ENCODE results near the gene FAM170B. TPM values are rescaled to one million over a fixed set of nuclear protein-coding genes. Genes with fewer than 3 reads are reported as not detected.

The FAM170B gene
- total RNA-seq, 4 donors from 2014 or later: not detected

- Histone ChIP-seq H3K27me3 (no peaks in the 10 kb centered on the region), H3K9me3 (peaks cover 0 to 17% (median 0%) of the 10 kb centered on the region in 3 donors), H3K4me1 (peaks cover 0 to 24% (median 6%) of the 10 kb centered on the region in 3 donors), H3K4me3 (no peak overlapping the region), H3K27ac (no peak overlapping the region), H3K36me3 (peaks cover 0 to 15% of the 10 kb centered on the region in 2 donors)
- TF ChIP-seq, protein P1, sequence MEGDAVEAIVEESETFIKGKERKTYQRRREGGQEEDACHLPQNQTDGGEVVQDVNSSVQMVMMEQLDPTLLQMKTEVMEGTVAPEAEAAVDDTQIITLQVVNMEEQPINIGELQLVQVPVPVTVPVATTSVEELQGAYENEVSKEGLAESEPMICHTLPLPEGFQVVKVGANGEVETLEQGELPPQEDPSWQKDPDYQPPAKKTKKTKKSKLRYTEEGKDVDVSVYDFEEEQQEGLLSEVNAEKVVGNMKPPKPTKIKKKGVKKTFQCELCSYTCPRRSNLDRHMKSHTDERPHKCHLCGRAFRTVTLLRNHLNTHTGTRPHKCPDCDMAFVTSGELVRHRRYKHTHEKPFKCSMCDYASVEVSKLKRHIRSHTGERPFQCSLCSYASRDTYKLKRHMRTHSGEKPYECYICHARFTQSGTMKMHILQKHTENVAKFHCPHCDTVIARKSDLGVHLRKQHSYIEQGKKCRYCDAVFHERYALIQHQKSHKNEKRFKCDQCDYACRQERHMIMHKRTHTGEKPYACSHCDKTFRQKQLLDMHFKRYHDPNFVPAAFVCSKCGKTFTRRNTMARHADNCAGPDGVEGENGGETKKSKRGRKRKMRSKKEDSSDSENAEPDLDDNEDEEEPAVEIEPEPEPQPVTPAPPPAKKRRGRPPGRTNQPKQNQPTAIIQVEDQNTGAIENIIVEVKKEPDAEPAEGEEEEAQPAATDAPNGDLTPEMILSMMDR (IDR thresholded peaks at IDR 0.05): no peak
- TF ChIP-seq EP300 (IDR thresholded peaks at IDR 0.05) (no peak), POLR2A (IDR thresholded peaks at IDR 0.05) (no peak), POLR2AphosphoS5 (IDR thresholded peaks at IDR 0.05) (no peak)
- ATAC-seq: peak; percentile 43
- WGBS, 2 donors (ENCODE audit: low coverage in 1 of 2): 28 to 65% methylated on average over 3 of the region's 3 CpGs
These were observed 44.1 kb downstream of the FAM170B start for GRCh38 chr10:49089557-49090188.

DNA sequence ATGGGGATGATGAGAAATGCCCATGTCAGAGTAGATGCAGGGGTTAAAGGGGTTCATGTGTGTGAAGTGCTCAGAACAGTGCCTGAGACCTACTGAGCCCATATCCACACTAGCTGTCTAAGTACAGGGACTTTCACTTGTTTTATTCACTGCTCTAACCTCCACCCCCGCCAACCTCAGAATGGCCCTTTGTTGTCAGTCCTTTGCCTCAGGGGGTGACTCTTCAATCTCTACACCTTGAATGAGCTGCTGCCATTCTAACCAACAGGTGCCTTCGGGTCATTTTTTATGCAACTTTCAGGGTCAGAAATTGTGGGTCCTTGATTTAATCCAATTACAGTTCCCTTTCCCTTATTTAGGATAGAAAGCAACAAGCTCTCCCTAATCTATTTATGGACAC lies 44.7 kb downstream of the FAM170B start:
- Histone ChIP-seq H3K27ac (no peak overlapping the region), H3K9me3 (peaks cover 0 to 17% (median 0%) of the 10 kb centered on the region in 3 donors), H3K27me3 (no peaks in the 10 kb centered on the region), H3K4me1 (peaks cover 0 to 26% (median 6%) of the 10 kb centered on the region in 3 donors), H3K36me3 (peaks cover 0 to 16% of the 10 kb centered on the region in 2 donors), H3K4me3 (no peak overlapping the region)
- whole genome bisulfite sequencing, 2 donors (ENCODE audit: low coverage in 1 of 2): 71 to 76% methylated on average over 1 to 2 of the region's 2 CpGs
- ATAC-seq: no peak
- TF ChIP-seq, protein P1 (IDR thresholded peaks at IDR 0.05): no peak
- TF ChIP-seq POLR2A (IDR thresholded peaks at IDR 0.05): no peak
- no peak for TF ChIP-seq POLR2AphosphoS5 (IDR thresholded peaks at IDR 0.05)
- TF ChIP-seq EP300 (IDR thresholded peaks at IDR 0.05): no peak

- TF ChIP-seq EP300 (IDR thresholded peaks at IDR 0.05) (no peak), POLR2A (IDR thresholded peaks at IDR 0.05) (no peak), POLR2AphosphoS5 (IDR thresholded peaks at IDR 0.05) (no peak)
- TF ChIP-seq, protein P1 (IDR thresholded peaks at IDR 0.05): no peak
- Histone ChIP-seq H3K27ac (no peak overlapping the region), H3K4me1 (peaks cover 0 to 45% (median 10%) of the 10 kb centered on the region in 3 donors), H3K4me3 (no peak overlapping the region), H3K36me3 (peaks cover 0 to 16% of the 10 kb centered on the region in 2 donors), H3K9me3 (peaks cover 0 to 17% (median 0%) of the 10 kb centered on the region in 3 donors), H3K27me3 (no peaks in the 10 kb centered on the region)
- ATAC-seq: no peak
- WGBS, 2 donors (ENCODE audit: low coverage in 1 of 2): 90% methylated on average over 3 of the region's 3 CpGs
These were observed 46.9 kb downstream of the FAM170B start for GRCh38 chr10:49086889-49087288.

- Histone ChIP-seq H3K36me3 (peaks cover 0 to 16% of the 10 kb centered on the region in 2 donors), H3K27me3 (no peaks in the 10 kb centered on the region), H3K27ac (peak overlapping the region in 2 of 4 donors; percentile 4 to 27), H3K4me3 (no peak overlapping the region), H3K4me1 (peaks cover 0 to 40% (median 14%) of the 10 kb centered on the region in 3 donors), H3K9me3 (peaks cover 0 to 17% (median 0%) of the 10 kb centered on the region in 3 donors)
- TF ChIP-seq POLR2A (IDR thresholded peaks at IDR 0.05) (no peak), POLR2AphosphoS5 (IDR thresholded peaks at IDR 0.05) (peak; percentile 54)
- ATAC-seq: peak; percentile 43
- 37 to 67% methylated on average over 7 to 8 of the region's 8 CpGs for WGBS, 2 donors (ENCODE audit: low coverage in 1 of 2)
These were observed 50.6 kb downstream of the FAM170B start for GRCh38 chr10:49083261-49083660.

GRCh38 chr10:49082766-49083165 lies 51.1 kb downstream of the FAM170B start:
- ATAC-seq: no peak
- H3K4me1 ChIP-seq: peaks cover 0 to 40% (median 14%) of the 10 kb centered on the region in 3 donors
- H3K27me3 ChIP-seq: no peaks in the 10 kb centered on the region
- H3K9me3 ChIP-seq: peaks cover 0 to 17% (median 0%) of the 10 kb centered on the region in 3 donors
- peak overlapping the region in 2 of 4 donors; percentile 4 to 12 for H3K27ac ChIP-seq
- peaks cover 0 to 16% of the 10 kb centered on the region in 2 donors for H3K36me3 ChIP-seq
- H3K4me3 ChIP-seq: no peak overlapping the region
- TF ChIP-seq POLR2AphosphoS5 (IDR thresholded peaks at IDR 0.05) (no peak), POLR2A (IDR thresholded peaks at IDR 0.05) (no peak), EP300 (IDR thresholded peaks at IDR 0.05) (no peak)
- TF ChIP-seq, protein P1 (IDR thresholded peaks at IDR 0.05): no peak
- WGBS, 2 donors (ENCODE audit: low coverage in 1 of 2): 69% methylated on average over 2 of the region's 2 CpGs; no CpG with 5 or more reads in 1 of the 2 donors
